IPS-20b (cell line): Measurements from ENCODE around the gene IGDCC3.

ENCODE experiments used
- H3K27ac ChIP-seq: one replicate; pipeline ENCODE4 v1.5.1; 2013; ENCODE audit warnings: low read length
- H3K27me3 ChIP-seq: 2 replicates; pipeline ENCODE4 v1.6.1; 2013; ENCODE audit warnings: mild to moderate bottlenecking, low read length, inconsistent platforms; ENCODE audit not compliant: insufficient read depth
- H3K36me3 ChIP-seq: 2 replicates; pipeline ENCODE4 v1.6.1; 2013; ENCODE audit warnings: low read depth, mild to moderate bottlenecking, inconsistent platforms, low read length, moderate library complexity; ENCODE audit not compliant: insufficient read depth
- H3K4me1 ChIP-seq: 2 replicates; pipeline ENCODE4 v1.6.1; 2013; ENCODE audit warnings: mild to moderate bottlenecking, control low read depth, inconsistent platforms, low read length, moderate library complexity; ENCODE audit not compliant: insufficient read depth
- H3K4me3 ChIP-seq: 2 replicates; pipeline ENCODE4 v1.5.1; 2013; ENCODE audit warnings: mild to moderate bottlenecking, low read length, inconsistent platforms
- H3K9ac ChIP-seq: 2 replicates; pipeline ENCODE4 v1.6.1; 2013; ENCODE audit warnings: low read depth, mild to moderate bottlenecking, inconsistent platforms, low read length, moderate library complexity
- H3K9me3 ChIP-seq: 2 replicates; pipeline ENCODE4 v1.6.1; 2013; ENCODE audit warnings: mild to moderate bottlenecking, low read depth, low read length, inconsistent platforms; ENCODE audit not compliant: insufficient read depth

IGDCC3 gene

DNA sequence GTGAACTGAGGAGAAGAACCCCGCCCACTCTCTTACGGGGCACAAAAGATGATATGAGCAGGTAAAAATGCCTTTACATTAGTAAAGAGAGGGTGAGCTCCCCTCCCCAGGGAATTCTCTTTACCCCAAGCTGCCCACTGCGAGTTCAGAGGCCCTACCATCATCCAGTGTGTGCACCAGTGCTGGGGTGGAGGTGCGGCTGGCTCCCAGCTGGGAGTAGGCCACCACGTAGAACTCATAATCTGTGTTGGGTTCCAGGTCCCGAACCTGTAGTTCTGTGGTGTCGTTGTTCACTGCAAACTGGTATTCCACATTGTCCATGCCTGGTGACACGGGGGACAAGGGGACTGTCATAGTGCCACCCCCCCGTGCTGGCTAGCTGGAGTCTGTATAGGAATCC, 17.1 kb upstream of the IGDCC3 start:
- Histone ChIP-seq H3K9me3 (no peaks in the 10 kb centered on the region), H3K36me3 (peaks cover 36% of the 10 kb centered on the region), H3K4me1 (peaks cover 4% of the 10 kb centered on the region; the same call in 1 of the 2 replicates), H3K9ac (no peak overlapping the region), H3K4me3 (no peak overlapping the region), H3K27ac (no peak overlapping the region), H3K27me3 (peaks cover 30% of the 10 kb centered on the region)

DNA sequence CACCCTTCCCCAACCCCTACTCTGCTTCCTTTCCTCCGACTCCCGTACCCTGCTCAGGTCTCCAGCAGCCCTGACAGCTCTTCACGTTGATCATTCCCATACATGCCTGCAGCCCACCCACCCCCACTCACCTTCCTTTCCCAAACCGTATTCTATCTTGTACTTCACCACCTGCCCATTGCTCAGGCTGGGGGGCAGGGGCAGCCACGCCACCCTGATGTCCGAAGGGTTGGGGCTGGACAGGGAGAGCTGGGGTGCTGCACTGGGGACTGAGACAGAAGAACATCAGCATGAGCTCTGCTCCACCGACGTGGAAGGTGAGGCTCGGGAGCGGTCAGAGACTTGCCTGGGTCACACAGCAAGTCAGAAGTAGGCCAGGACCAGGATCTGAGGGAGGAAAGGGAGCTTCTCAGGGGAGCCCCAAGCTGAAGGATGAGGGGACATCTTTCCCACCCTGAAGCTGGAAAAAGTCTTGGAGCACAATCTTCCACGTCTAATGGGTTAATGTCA, 16.5 kb upstream of the IGDCC3 start:
- H3K9ac ChIP-seq: no peak overlapping the region
- H3K27ac ChIP-seq: no peak overlapping the region
- H3K27me3 ChIP-seq: peaks cover 30% of the 10 kb centered on the region
- H3K4me1 ChIP-seq: peaks cover 4% of the 10 kb centered on the region; the same call in 1 of the 2 replicates
- no peaks in the 10 kb centered on the region for H3K9me3 ChIP-seq
- peaks cover 42% of the 10 kb centered on the region for H3K36me3 ChIP-seq
- H3K4me3 ChIP-seq: no peak overlapping the region

- Histone ChIP-seq H3K27me3 (peaks cover 30% of the 10 kb centered on the region), H3K27ac (no peak overlapping the region), H3K4me1 (peaks cover 4% of the 10 kb centered on the region; the same call in 1 of the 2 replicates), H3K9ac (no peak overlapping the region), H3K4me3 (no peak overlapping the region), H3K9me3 (no peaks in the 10 kb centered on the region), H3K36me3 (peaks cover 45% of the 10 kb centered on the region)
These were observed 15.8 kb upstream of the IGDCC3 start for GRCh38 chr15:65393557-65393956.

DNA sequence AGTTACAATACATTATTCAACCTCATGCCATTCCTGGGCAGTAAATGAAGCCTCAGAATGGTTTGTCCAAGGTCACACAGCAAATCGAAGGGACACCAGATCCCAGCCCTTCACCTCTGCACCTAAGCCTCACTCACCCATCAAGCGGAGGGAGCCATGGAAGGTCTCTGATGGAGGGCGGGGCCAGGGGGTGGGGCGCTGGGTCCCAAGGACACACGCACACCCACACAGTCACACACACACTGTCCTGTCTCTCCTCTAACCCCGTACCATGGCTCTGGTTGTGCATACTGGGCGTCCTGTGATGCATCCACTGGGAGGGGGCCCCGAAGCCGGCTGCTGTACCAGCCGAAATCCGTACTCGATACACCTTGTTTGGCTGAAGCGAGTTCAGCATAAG, 15.3 kb upstream of the IGDCC3 start:
- Histone ChIP-seq H3K36me3 (peaks cover 45% of the 10 kb centered on the region), H3K9ac (no peak overlapping the region), H3K27me3 (peaks cover 30% of the 10 kb centered on the region), H3K4me1 (peaks cover 4% of the 10 kb centered on the region; the same call in 1 of the 2 replicates), H3K9me3 (no peaks in the 10 kb centered on the region), H3K4me3 (no peak overlapping the region), H3K27ac (no peak overlapping the region)

- peaks cover 4% of the 10 kb centered on the region; the same call in 1 of the 2 replicates for H3K4me1 ChIP-seq
- no peak overlapping the region for H3K27ac ChIP-seq
- peaks cover 24% of the 10 kb centered on the region for H3K27me3 ChIP-seq
- no peaks in the 10 kb centered on the region for H3K9me3 ChIP-seq
- no peak overlapping the region for H3K9ac ChIP-seq
- peaks cover 45% of the 10 kb centered on the region for H3K36me3 ChIP-seq
- no peak overlapping the region for H3K4me3 ChIP-seq
These were observed 14.6 kb upstream of the IGDCC3 start for GRCh38 chr15:65392368-65392767.

GRCh38 chr15:65391732-65392131, 13.9 kb upstream of the IGDCC3 start:
- no peak overlapping the region for H3K4me3 ChIP-seq
- no peak overlapping the region for H3K9ac ChIP-seq
- peaks cover 4% of the 10 kb centered on the region; the same call in 1 of the 2 replicates for H3K4me1 ChIP-seq
- no peak overlapping the region for H3K27ac ChIP-seq
- H3K36me3 ChIP-seq: peaks cover 42% of the 10 kb centered on the region
- H3K27me3 ChIP-seq: peaks cover 18% of the 10 kb centered on the region
- no peaks in the 10 kb centered on the region for H3K9me3 ChIP-seq

DNA sequence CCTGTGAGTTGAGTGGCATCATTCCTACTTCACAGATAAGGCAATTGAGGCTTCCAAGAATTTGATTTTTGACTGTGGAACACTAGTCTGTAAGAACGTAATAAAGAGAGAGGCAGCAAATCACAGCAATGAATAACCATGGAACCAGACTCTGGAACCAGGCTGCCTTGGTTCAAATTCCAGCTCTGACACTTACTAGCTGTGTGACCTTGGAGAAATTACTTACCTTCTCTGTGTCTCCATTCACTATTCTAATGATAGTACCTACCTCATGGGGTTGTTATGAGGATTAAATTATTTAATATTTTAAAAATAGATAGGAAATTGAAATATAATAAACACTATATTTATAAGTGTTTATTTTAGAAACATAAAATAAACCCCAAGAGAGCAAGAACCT, 12.6 kb upstream of the IGDCC3 start:
- Histone ChIP-seq H3K27ac (no peak overlapping the region), H3K9ac (no peak overlapping the region), H3K9me3 (no peaks in the 10 kb centered on the region), H3K4me1 (peaks cover 4% of the 10 kb centered on the region), H3K4me3 (no peak overlapping the region), H3K36me3 (peaks cover 46% of the 10 kb centered on the region), H3K27me3 (peaks cover 7% of the 10 kb centered on the region)

GRCh38 chr15:65389226-65389625, 11.4 kb upstream of the IGDCC3 start:
- no peak overlapping the region for H3K9ac ChIP-seq
- H3K36me3 ChIP-seq: peaks cover 38% of the 10 kb centered on the region
- H3K4me1 ChIP-seq: peaks cover 8% of the 10 kb centered on the region
- no peaks in the 10 kb centered on the region for H3K9me3 ChIP-seq
- no peaks in the 10 kb centered on the region for H3K27me3 ChIP-seq
- H3K27ac ChIP-seq: no peak overlapping the region
- H3K4me3 ChIP-seq: no peak overlapping the region

DNA sequence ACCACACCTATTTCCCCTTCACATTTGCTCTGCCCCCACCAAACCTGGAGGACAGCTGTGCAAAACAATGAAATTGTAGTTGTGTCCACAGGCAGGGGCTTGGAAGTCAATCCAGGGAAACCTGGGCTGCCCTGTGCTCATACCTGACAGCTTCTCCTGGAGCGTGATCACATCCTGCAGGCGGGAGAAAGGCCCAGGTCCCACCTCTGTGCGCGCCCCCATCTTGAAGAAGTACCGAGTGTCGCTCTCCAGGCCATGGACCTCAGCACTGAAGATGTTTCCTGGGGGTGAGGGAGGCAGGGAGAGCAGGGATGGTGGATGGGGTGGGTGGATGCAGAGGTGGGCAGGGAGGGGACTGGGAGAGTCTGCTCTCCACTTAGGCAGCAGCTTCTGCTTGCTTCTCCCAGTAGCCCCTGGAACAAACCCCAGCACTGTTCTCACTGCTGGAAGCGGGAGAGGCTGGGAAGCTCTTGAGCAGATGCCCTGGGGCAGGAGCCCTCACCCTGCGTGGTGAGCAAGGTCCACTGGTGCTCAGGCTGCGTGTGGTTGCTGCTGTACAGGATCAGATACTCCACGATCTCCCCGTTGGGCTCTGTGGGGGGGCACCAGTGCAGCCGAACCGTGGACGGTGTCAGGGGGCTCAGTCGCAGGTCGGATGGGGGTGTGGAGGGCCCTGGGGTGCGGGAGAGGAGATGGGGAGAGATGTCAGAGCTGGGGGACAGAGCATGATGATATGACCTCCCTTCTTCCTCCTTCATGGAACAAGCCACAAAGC, 10.7 kb upstream of the IGDCC3 start:
- peaks cover 8% of the 10 kb centered on the region for H3K4me1 ChIP-seq
- H3K27ac ChIP-seq: no peak overlapping the region
- peaks cover 44% of the 10 kb centered on the region for H3K36me3 ChIP-seq
- no peak overlapping the region for H3K9ac ChIP-seq
- H3K27me3 ChIP-seq: no peaks in the 10 kb centered on the region
- no peak overlapping the region for H3K4me3 ChIP-seq
- no peaks in the 10 kb centered on the region for H3K9me3 ChIP-seq

DNA sequence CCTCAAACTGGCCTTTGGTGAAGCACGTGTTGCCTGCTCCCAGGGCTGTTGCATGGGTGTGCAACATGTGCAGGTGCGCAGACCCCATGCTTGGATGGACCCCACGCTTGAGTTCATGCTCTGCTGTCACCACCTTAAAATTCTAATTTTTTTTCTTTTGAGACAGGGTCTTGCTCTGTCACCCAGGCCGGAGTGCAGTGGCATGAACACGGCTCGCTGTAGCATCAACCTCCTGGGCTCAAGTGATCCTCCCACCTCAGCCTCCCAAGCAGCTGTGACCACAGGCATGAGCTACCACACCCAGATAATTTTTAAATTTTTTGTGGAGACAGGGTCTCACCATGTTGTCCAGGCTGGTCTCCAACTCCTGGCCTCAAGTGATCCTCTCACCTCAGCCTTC, 9.1 kb upstream of the IGDCC3 start:
- no peaks in the 10 kb centered on the region for H3K27me3 ChIP-seq

DNA sequence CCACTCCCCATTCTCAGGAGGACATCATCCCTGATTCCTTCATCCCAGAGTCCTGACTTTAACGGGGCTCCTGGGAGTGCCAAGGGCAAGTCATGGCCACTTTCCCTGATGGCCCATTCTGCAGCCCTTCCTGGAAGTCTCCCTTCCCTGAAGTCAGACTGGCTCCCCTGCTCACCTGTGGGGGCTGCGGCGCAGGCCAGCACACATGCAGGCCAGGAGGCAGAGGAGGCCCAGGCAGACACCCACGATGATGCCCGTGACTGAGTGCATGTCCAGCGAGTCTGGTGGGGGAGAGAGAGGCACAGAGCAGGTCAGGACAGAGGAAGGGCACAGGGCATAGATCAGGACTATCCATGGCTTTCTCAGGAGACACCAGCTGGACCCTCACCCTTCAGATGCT, 8.6 kb upstream of the IGDCC3 start:
- Histone ChIP-seq H3K27ac (no peak overlapping the region), H3K27me3 (no peaks in the 10 kb centered on the region), H3K9ac (no peak overlapping the region), H3K4me1 (peaks cover 8% of the 10 kb centered on the region), H3K36me3 (peaks cover 39% of the 10 kb centered on the region), H3K9me3 (no peaks in the 10 kb centered on the region), H3K4me3 (no peak overlapping the region)

More for the DNA sequence above, 9.1 kb upstream of the IGDCC3 start:
- Histone ChIP-seq H3K4me1 (peaks cover 8% of the 10 kb centered on the region), H3K36me3 (peaks cover 41% of the 10 kb centered on the region), H3K4me3 (no peak overlapping the region), H3K9ac (no peak overlapping the region), H3K9me3 (no peaks in the 10 kb centered on the region), H3K27ac (no peak overlapping the region)

GRCh38 chr15:65385870-65386258, 8.1 kb upstream of the IGDCC3 start:
- Histone ChIP-seq H3K4me3 (no peak overlapping the region), H3K9me3 (no peaks in the 10 kb centered on the region), H3K36me3 (peaks cover 34% of the 10 kb centered on the region), H3K27me3 (no peaks in the 10 kb centered on the region), H3K9ac (no peak overlapping the region), H3K4me1 (peaks cover 8% of the 10 kb centered on the region), H3K27ac (no peak overlapping the region)
